PFSK-1 (cell line): Measurements from ENCODE around the gene SHFL.

Source experiments
- POLR2AphosphoS5 ChIP-seq: IDR thresholded peaks from 2 replicates; pipeline ENCODE4 v1.6.1; 2012; ENCODE audit warnings: low read depth, mild to moderate bottlenecking, control low read depth, low read length, moderate library complexity
- REST ChIP-seq, 2 experiments: IDR thresholded peaks; 2 replicates each; pipeline versions ENCODE4 v1.6.1 to v1.8.0; 2011 to 2012; ENCODE audit warnings: low read depth in 2 of 2, low read length in 2 of 2, control low read depth in 1 of 2, inconsistent platforms in 1 of 2, mild to moderate bottlenecking in 1 of 2, moderate library complexity in 1 of 2; ENCODE audit not compliant: insufficient read depth in 1 of 2
- SIN3A ChIP-seq: IDR thresholded peaks from 2 replicates; pipeline ENCODE4 v1.6.1; 2012; ENCODE audit warnings: mild to moderate bottlenecking, low read length, moderate library complexity, borderline replicate concordance; ENCODE audit not compliant: insufficient read depth
- TAF1 ChIP-seq: IDR thresholded peaks from 2 replicates; pipeline ENCODE4 v1.6.1; 2012; ENCODE audit warnings: low read length, control low read depth, borderline replicate concordance; ENCODE audit not compliant: insufficient read depth

- TF ChIP-seq POLR2AphosphoS5 (no peak), REST (IDR thresholded peaks at IDR 0.05; ENCODE audit: insufficient read depth in 1 of 2, low read depth in 2 of 2, low read length in 2 of 2) (no peak), TAF1 (no peak), SIN3A (no peak)
These were observed 12.0 kb upstream of the SHFL start for GRCh38 chr19:10074153-10074552.
